Daoy (cell line): ENCODE measurements around the gene PALD1. TPM values are rescaled to one million over a fixed set of nuclear protein-coding genes. Genes with fewer than 3 reads are reported as not detected.
"Not testable (repeated sequence)": the region's sequence is repeated elsewhere in the genome, so short reads cannot be mapped to it uniquely, and the experiment has no call there.

ENCODE experiments used
- DNase-seq: peaks from one replicate; pipeline ENCODE4 v3.0.0-alpha.2; 2015; ENCODE audit warnings: low read depth
- total RNA-seq: library from RNA; depleted of rRNA; stranded (reverse); fragments of >200 nt; shearing (Covaris generic); gene quantifications from 2 replicates; pipeline ENCODE4 v1.2.3, GENCODE V29; 2014

Gene PALD1
- total RNA-seq, 1 experiment from 2014 or later, result 1.9 TPM

GRCh38 chr10:70481831-70482530 lies 3.4 kb downstream of the PALD1 start:
- no peak for DNase-seq

GRCh38 chr10:70482982-70483760 lies 4.6 kb downstream of the PALD1 start:
- no peak for DNase-seq

- not testable (repeated sequence) for DNase-seq
Observed at GRCh38 chr10:70483872-70484271, 5.3 kb downstream of the PALD1 start.

GRCh38 chr10:70487824-70488223 lies 9.3 kb downstream of the PALD1 start:
- no peak for DNase-seq

- DNase-seq, result no peak
Observed at GRCh38 chr10:70490142-70490541, 11.6 kb downstream of the PALD1 start.

- no peak for DNase-seq
Observed at GRCh38 chr10:70491614-70492013, 13.0 kb downstream of the PALD1 start.

- peak; percentile 42 for DNase-seq
Observed at GRCh38 chr10:70492786-70493659, 14.5 kb downstream of the PALD1 start.

GRCh38 chr10:70493660-70494234 lies 15.2 kb downstream of the PALD1 start:
- DNase-seq, result no peak

- no peak for DNase-seq
Observed at GRCh38 chr10:70494536-70494935, 16.0 kb downstream of the PALD1 start.

- DNase-seq, result no peak
Observed at GRCh38 chr10:70494966-70495365, 16.4 kb downstream of the PALD1 start.

- no peak for DNase-seq
Observed at GRCh38 chr10:70495691-70496261, 17.2 kb downstream of the PALD1 start.

- DNase-seq, result no peak
Observed at GRCh38 chr10:70496341-70497119, 18.0 kb downstream of the PALD1 start.

- DNase-seq, result no peak
Observed at GRCh38 chr10:70497120-70497545, 18.6 kb downstream of the PALD1 start.

GRCh38 chr10:70498970-70499835 lies 20.6 kb downstream of the PALD1 start:
- DNase-seq, result no peak

GRCh38 chr10:70499836-70500167 lies 21.2 kb downstream of the PALD1 start:
- no peak for DNase-seq

- DNase-seq, result no peak
Observed at GRCh38 chr10:70500368-70500767, 21.8 kb downstream of the PALD1 start.

GRCh38 chr10:70500812-70501301 lies 22.3 kb downstream of the PALD1 start:
- DNase-seq, result no peak

- DNase-seq, result no peak
Observed at GRCh38 chr10:70502406-70502805, 23.8 kb downstream of the PALD1 start.

GRCh38 chr10:70503776-70504175 lies 25.2 kb downstream of the PALD1 start:
- DNase-seq, result no peak
